MCF 10A (cell line): ENCODE data around the gene PLA2G6. TPM values are rescaled to one million over a fixed set of nuclear protein-coding genes. Genes with fewer than 3 reads are reported as not detected.

ENCODE experiments used
- BruUV-seq: library from RNA; stranded (reverse); fragments of 400-500 nt; replicated peaks from 2 replicates; lab custom pipeline; 2021; lab: Mats Ljungman, UMichigan
- CTCF ChIA-PET: fragments of 300-600 bp; sonication (Branson Sonifier 250); formaldehyde crosslinking; extraction: SDS; loops from one replicate; lab custom pipeline; 2021; ENCODE audit warnings: antibody characterized with exemption, inconsistent platforms; lab: Yijun Ruan, JAX
- POLR2A ChIA-PET: fragments of 300-600, 350-650 bp; sonication (Branson Sonifier 250); formaldehyde crosslinking; extraction: SDS; loops from one replicate; lab custom pipeline; 2020; ENCODE audit warnings: antibody characterized with exemption, inconsistent platforms; lab: Yijun Ruan, JAX
- DNase-seq: peaks from one replicate; pipeline ENCODE4 v3.0.0-alpha.2; 2018; ENCODE audit not compliant: unreplicated experiment
- H3K27ac Mint-ChIP-seq: one replicate; pipeline ENCODE4 v1.8.0; 2022; ENCODE audit warnings: mild to moderate bottlenecking, low read depth, mixed read lengths; ENCODE audit not compliant: unreplicated experiment
- H3K27me3 Mint-ChIP-seq: one replicate; pipeline ENCODE4 v1.8.0; 2022; ENCODE audit warnings: mixed read lengths; ENCODE audit not compliant: insufficient read depth, unreplicated experiment
- H3K36me3 Mint-ChIP-seq: one replicate; pipeline ENCODE4 v1.8.0; 2022; ENCODE audit warnings: mild to moderate bottlenecking, moderate library complexity, mixed read lengths; ENCODE audit not compliant: insufficient read depth, unreplicated experiment
- H3K4me1 Mint-ChIP-seq: one replicate; pipeline ENCODE4 v1.8.0; 2022; ENCODE audit warnings: mixed read lengths; ENCODE audit not compliant: insufficient read depth, unreplicated experiment
- H3K4me3 Mint-ChIP-seq: one replicate; pipeline ENCODE4 v1.8.0; 2022; ENCODE audit warnings: mild to moderate bottlenecking, moderate library complexity, mixed read lengths; ENCODE audit not compliant: unreplicated experiment
- H3K9me3 Mint-ChIP-seq: one replicate; pipeline ENCODE4 v1.8.0; 2022; ENCODE audit warnings: mixed read lengths; ENCODE audit not compliant: unreplicated experiment
- intact Hi-C: fragments of 100-400 bp; cut with micrococcal nuclease; formaldehyde crosslinking; loops from 2 replicates; pipeline ENCODE4 v1.14.1; 2022
- total RNA-seq: library from RNA; stranded (reverse); gene quantifications from 2 replicates; pipeline ENCODE4 v1.2.3, GENCODE V29; 2022
- TF ChIP-seq, protein P1 (sequence below): fragments of 200-600 bp; IDR thresholded peaks from one replicate; pipeline ENCODE4 v1.8.0; 2022; ENCODE audit warnings: antibody characterized with exemption, mild to moderate bottlenecking; ENCODE audit not compliant: unreplicated experiment

PLA2G6 gene
- total RNA-seq, 1 experiment from 2014 or later: 37.5 TPM

DNA sequence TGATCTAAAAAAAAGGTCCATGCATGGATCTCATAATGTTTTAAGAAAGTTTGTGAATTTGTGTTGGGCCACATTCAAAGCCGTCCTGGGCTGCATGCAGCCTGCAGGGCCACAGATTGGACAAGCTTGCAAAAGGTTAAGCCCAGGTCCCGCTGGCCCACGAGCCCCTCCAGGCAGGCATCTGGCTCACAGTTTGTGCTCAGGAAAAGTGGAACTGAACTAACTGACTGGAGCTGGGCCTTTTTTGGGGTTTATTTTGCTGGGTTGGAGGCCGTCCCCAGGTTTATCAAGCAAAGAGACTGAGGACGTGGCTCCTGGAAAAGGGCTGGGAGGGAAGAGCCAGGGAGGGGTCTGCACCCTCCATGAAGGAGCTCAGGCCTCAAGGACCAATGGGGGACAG, 39.0 kb downstream of the PLA2G6 start:
- BruUV-seq: no TSS peak
- CTCF ChIA-PET: interaction anchor here (1.3 kb wide), 1 partner anchor 28 kb away, joined by 4 read pairs; no protein-coding TSS in a partner anchor
- peaks cover 15% of the 10 kb centered on the region for H3K36me3 Mint-ChIP-seq
- DNase-seq: no peak
- intact Hi-C loops: no loop called here
- no peaks in the 10 kb centered on the region for H3K27me3 Mint-ChIP-seq
- no peak overlapping the region for H3K4me3 Mint-ChIP-seq
- POLR2A ChIA-PET: interaction anchor here (1.2 kb wide), 1 partner anchor 37 kb away, joined by 4 read pairs; no protein-coding TSS in a partner anchor
- TF ChIP-seq, protein P1, sequence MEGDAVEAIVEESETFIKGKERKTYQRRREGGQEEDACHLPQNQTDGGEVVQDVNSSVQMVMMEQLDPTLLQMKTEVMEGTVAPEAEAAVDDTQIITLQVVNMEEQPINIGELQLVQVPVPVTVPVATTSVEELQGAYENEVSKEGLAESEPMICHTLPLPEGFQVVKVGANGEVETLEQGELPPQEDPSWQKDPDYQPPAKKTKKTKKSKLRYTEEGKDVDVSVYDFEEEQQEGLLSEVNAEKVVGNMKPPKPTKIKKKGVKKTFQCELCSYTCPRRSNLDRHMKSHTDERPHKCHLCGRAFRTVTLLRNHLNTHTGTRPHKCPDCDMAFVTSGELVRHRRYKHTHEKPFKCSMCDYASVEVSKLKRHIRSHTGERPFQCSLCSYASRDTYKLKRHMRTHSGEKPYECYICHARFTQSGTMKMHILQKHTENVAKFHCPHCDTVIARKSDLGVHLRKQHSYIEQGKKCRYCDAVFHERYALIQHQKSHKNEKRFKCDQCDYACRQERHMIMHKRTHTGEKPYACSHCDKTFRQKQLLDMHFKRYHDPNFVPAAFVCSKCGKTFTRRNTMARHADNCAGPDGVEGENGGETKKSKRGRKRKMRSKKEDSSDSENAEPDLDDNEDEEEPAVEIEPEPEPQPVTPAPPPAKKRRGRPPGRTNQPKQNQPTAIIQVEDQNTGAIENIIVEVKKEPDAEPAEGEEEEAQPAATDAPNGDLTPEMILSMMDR: no peak
- no peaks in the 10 kb centered on the region for H3K9me3 Mint-ChIP-seq
- H3K4me1 Mint-ChIP-seq: peaks cover 11% of the 10 kb centered on the region
- H3K27ac Mint-ChIP-seq: no peak overlapping the region

DNA sequence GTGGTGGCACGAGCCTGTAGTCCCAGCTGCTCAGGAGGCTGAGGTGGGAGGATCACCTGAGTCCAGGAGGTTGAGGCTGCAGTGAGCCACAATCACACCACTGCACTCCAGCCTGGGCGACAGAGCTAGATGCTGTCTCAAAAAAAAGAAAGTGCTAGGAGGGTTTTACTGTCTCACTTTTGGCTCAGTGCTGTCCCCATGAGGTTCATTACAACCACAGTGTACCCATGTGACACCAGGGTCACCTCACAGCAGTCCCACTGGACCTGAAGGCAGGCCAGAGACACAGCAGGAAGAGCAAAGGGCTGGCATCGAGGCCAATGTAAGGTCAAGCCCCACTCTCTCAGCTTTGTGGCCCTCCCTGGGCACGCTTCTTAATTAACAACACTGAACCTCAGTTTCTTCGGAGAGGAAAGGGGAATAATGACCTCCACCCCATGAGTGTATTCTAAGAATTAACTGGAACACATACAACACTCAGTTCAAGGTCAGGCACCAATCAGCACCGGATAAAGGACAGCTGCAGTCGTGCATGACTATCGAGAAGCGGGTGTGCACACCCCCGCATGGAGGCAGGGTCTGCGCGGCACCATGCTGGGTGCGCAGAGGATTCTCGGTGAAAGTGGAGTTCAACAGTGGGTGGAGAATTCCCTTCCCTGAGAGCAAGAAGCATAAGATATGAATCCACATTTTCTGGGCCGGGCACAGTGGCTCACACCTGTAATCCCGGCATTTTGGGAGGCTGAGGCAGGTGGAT, 40.2 kb downstream of the PLA2G6 start:
- DNase-seq: no peak
- no peaks in the 10 kb centered on the region for H3K27me3 Mint-ChIP-seq
- H3K27ac Mint-ChIP-seq: no peak overlapping the region
- ChIA-PET POLR2A (interaction anchor here (1.3 kb wide), 1 partner anchor 39 kb away, joined by 3 read pairs; no protein-coding TSS in a partner anchor), CTCF (interaction anchor here (0.6 to 2.4 kb wide), 2 partner anchors 27 to 390 kb away, joined by 3 to 9 read pairs; no protein-coding TSS in a partner anchor)
- H3K4me3 Mint-ChIP-seq: no peak overlapping the region
- TF ChIP-seq, protein P1: no peak
- intact Hi-C loops: no loop called here
- BruUV-seq: no TSS peak
- peaks cover 15% of the 10 kb centered on the region for H3K36me3 Mint-ChIP-seq
- no peaks in the 10 kb centered on the region for H3K9me3 Mint-ChIP-seq
- H3K4me1 Mint-ChIP-seq: peaks cover 10% of the 10 kb centered on the region

DNA sequence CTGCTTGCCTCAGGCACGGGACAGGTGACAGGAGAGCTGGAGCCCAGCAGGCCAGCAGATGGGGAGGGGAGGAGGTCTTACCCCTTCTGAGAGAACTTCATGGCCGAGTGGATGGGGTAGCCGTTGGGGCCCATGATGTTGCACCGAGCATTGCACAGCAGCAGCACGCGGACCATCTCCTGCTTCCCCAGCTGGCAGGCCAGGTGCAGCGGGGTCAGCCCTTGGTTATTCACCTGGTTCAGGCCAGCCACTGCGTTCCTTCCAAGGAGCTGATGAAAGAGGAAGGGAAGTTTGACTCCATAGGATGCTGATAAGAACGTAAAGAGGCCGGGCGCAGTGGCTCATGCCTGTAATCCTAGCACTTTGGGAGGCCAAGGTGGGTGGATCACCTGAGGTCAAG, 41.7 kb downstream of the PLA2G6 start:
- intact Hi-C loops: no loop called here
- POLR2A ChIA-PET: no interaction called here
- Mint-ChIP-seq H3K27me3 (no peaks in the 10 kb centered on the region), H3K9me3 (no peaks in the 10 kb centered on the region), H3K27ac (no peak overlapping the region), H3K4me3 (no peak overlapping the region), H3K36me3 (peaks cover 15% of the 10 kb centered on the region), H3K4me1 (peaks cover 17% of the 10 kb centered on the region)
- BruUV-seq: no TSS peak
- TF ChIP-seq, protein P1: no peak
- CTCF ChIA-PET: interaction anchor here (2.4 kb wide), 1 partner anchor 25 kb away, joined by 9 read pairs; no protein-coding TSS in a partner anchor
- no peak for DNase-seq

DNA sequence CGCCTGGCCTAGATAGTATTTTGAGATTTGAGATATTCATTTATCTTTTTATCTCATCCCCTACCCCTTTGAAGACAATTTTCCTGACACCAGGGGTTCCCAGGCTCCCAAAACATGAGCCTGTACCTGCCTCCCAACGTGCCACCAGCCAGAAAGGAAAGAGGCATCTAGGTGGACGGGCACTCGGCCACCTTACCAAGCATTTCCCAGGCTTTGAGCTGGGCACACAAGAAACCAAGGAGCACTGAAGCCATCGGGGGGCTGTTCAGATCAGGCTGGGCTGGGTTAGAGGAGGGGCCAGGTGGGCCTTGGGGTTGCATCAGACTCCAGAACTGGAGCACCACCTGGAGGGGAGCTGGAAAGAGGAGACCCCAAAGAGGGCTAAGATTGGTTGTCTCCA, 42.7 kb downstream of the PLA2G6 start:
- peaks cover 17% of the 10 kb centered on the region for H3K4me1 Mint-ChIP-seq
- H3K27ac Mint-ChIP-seq: no peak overlapping the region
- H3K36me3 Mint-ChIP-seq: peaks cover 10% of the 10 kb centered on the region
- no peak for DNase-seq
- no peak overlapping the region for H3K4me3 Mint-ChIP-seq
- TF ChIP-seq, protein P1: no peak
- ChIA-PET CTCF (interaction anchor here (2.4 kb wide), 1 partner anchor 24 kb away, joined by 9 read pairs; no protein-coding TSS in a partner anchor), POLR2A (no interaction called here)
- no peaks in the 10 kb centered on the region for H3K27me3 Mint-ChIP-seq
- no TSS peak for BruUV-seq
- no peaks in the 10 kb centered on the region for H3K9me3 Mint-ChIP-seq
- intact Hi-C loops: no loop called here
